Hypothalamus (tissue), 51 donors: ENCODE results near the gene OPHN1.

Experiments
- DNase-seq, 51 donors: peaks; one replicate each; lab custom pipeline; 2025; lab: John Stamatoyannopoulos, UW

OPHN1 gene

DNA sequence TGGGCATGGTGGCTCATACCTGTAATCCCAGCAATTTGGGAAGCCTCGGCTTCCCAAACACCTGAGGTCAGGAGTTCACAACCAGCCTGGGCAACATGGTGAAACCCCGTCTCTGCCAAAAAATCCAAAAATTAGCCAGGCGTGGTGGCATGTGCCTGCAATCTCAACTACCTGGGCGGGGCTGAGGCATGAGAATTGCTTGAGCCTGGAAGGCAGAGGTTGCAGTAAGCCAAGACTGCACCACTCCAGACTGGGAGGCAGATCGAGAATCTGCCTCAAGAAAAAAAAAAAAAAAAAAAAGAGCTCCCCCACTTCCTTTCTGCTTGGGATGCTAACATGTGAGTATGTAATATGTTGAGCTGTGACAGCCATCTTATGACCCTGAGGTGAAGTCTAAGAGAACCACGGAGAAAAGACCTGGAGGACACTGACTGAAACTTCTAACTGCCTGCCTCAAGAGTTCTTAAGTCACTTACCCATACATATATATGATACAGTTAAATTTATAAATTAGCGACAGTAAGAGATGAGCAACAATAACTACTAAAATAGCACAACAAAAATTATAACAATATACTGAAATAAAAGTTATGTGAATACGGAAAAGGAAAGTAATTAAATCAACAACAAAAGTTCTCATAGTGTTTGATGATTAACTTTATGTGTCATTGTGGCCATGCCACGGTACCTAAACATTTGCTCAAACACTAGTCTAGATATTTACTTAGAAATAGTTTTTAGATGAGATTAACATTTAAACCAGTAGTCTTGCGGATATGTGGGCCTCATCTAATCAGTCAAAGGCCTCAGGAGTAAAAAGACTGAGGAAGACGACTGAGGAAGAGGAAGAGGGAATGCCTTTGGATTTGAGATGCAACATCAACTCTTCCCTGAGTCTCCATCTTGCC, 178.3 kb downstream of the OPHN1 start:
- no peak for DNase-seq

GRCh38 chrX:68252664-68253063, 180.6 kb downstream of the OPHN1 start:
- no peak for DNase-seq

DNA sequence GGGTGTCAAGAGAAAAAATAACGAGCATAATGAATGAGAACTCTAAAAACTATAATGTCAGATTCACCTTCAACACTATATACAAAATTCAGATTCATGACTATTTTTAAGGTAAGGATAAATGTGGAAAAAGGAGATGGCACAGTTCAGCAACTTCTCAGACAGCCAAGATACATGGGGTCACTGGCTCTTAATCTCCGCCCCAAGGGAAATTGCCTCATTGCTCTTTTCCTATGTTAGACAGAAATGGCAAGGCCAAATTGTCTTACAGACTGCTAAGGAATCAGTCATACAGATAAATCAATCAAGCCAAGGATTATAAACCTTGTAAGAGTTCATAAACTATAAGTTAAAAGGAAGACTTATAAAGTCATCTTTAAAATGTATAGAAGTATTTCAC, 183.4 kb downstream of the OPHN1 start:
- no peak for DNase-seq

DNA sequence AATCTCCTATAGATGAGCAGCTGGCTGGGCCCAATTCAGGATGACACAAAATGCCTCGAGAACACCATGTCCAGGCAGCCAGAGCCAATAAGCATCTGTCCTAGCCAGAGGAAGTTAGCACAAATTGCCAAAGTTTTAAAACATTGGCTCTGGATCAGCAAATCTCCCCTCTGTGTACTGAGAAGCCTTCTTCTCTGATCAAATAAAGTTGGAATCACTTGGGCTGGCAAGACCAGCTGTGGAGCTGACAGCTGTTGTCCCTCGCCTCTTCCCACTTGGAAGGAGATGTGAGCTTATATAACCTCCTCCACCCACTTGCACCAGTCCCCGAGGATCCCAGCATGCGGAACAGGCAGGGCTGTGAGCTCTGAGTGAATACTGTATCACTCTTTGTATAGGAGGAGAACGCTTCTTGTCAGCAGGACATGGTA, 183.9 kb downstream of the OPHN1 start:
- peak in 25 of 51 donors; percentile 0 to 30 (median 9) for DNase-seq

GRCh38 chrX:68238568-68238967, 194.7 kb downstream of the OPHN1 start:
- DNase-seq: no peak

- no peak for DNase-seq
These were observed 199.0 kb downstream of the OPHN1 start for GRCh38 chrX:68234171-68234910.

- no peak for DNase-seq
These were observed 201.1 kb downstream of the OPHN1 start for GRCh38 chrX:68232206-68232605.

DNA sequence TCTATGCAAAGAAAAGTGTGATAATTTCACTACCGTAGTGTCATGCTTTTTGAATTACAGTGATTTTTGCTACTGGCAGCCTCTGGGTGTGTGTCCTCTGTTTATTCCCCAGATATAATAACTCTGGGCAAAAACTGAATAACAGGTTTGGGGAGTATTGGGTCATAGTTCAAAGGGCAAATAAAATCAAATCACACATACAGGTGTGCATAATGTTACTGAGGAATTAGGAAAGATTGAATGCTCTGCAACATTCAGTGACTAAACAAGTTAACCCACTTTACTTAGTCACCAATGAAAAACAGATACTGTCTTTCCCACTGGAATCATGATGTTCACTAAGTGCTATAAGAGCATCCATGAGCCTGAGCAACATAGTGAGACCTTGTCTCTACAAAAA, 224.3 kb downstream of the OPHN1 start:
- DNase-seq: no peak

GRCh38 chrX:68204521-68205038, 228.7 kb downstream of the OPHN1 start:
- DNase-seq: no peak

- no peak for DNase-seq
These were observed 229.6 kb downstream of the OPHN1 start for GRCh38 chrX:68203646-68204045.

- no peak for DNase-seq
These were observed 230.1 kb downstream of the OPHN1 start for GRCh38 chrX:68203211-68203610.

DNA sequence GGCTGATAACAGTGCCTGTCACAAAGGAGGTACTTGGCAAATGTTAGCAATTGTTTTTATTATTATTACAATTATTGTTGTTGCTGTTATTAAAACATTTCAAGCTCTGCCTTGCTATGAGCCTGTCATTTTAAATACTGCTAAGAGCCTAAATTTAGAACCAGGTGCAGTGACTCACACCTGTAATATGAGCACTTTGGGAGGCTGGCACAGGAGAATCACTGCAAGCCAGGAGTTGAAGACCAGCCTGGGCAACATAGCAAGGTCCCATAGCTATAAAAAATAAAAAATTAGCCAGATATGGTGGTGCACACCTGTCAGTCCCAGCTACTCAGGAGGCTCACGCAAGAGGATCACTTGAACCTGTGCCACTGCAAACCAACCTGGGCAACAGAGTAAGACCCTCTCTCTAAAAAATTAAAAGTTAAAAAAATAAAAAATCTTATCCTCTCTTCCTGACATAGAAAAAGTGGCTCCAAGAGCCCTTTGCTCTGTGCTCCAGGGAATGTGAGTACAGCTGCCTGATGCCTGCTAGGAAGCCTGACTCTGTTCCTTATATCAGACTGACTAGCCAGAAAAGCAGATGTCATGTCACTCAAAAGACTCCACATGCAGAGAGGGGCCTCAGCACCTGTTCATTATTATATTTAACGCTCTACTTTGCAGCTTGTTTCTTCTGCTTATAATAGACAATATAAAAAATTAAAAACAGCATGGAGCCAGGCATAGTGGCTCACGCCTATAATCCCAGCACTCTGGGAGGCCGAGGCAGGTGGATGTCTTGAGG, 234.0 kb downstream of the OPHN1 start:
- DNase-seq: no peak

GRCh38 chrX:68196939-68197791, 236.1 kb downstream of the OPHN1 start:
- peak in 36 of 51 donors; percentile 0 to 89 (median 10) for DNase-seq

DNA sequence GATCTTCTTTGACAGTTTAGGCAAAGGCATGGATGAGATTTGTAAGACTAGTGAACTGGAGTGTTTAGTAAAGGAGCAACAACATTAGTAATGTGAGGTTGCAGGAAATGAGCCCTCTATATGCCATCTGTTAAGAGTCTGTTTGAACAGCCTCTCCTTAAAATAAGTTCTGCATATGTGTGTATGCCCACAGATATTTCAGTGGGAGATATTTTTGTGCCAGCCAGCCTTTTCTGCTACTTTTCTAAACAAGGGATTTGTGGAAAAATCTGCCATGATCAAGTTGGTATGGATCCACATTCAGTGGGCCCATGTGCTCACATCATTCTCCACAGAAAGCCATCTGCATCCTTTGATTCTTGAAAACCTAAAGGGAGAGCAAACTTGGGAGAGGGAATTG, 237.7 kb downstream of the OPHN1 start:
- DNase-seq: no peak

DNA sequence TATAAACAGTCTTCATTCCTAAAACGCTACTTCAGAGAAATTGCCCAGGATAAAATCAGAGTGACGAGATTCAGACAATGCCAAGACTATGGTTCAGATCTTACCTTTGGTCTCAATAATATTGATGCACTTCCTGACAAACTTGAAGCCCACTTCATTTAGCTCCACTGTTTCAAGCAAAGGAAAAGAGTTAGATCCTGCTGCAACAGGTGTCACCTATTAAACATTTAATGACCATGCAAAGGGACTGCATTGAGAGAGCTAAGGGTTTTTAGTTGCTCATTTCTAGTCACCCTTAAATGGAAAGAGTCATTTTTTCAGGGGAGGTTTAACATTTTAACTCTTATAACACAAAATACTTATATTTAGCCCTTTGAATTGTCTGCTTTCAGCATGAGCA, 239.5 kb downstream of the OPHN1 start:
- no peak for DNase-seq

GRCh38 chrX:68193234-68193633, 240.1 kb downstream of the OPHN1 start:
- DNase-seq: no peak

GRCh38 chrX:68190799-68191198, 242.5 kb downstream of the OPHN1 start:
- DNase-seq: no peak

GRCh38 chrX:68186552-68187262, 246.6 kb downstream of the OPHN1 start:
- no peak for DNase-seq

GRCh38 chrX:68185161-68185560, 248.1 kb downstream of the OPHN1 start:
- no peak for DNase-seq
